Measurements from ENCODE around the gene LRP4. TPM values are rescaled to one million over a fixed set of nuclear protein-coding genes. Genes with fewer than 3 reads are reported as not detected.

LRP4 gene
- total and polyA plus RNA-seq, 2 of the 13 experiments (the other 11 are each of a cell fraction or from before 2014, with no cell fraction given): 4.7 to 13.3 TPM

DNA sequence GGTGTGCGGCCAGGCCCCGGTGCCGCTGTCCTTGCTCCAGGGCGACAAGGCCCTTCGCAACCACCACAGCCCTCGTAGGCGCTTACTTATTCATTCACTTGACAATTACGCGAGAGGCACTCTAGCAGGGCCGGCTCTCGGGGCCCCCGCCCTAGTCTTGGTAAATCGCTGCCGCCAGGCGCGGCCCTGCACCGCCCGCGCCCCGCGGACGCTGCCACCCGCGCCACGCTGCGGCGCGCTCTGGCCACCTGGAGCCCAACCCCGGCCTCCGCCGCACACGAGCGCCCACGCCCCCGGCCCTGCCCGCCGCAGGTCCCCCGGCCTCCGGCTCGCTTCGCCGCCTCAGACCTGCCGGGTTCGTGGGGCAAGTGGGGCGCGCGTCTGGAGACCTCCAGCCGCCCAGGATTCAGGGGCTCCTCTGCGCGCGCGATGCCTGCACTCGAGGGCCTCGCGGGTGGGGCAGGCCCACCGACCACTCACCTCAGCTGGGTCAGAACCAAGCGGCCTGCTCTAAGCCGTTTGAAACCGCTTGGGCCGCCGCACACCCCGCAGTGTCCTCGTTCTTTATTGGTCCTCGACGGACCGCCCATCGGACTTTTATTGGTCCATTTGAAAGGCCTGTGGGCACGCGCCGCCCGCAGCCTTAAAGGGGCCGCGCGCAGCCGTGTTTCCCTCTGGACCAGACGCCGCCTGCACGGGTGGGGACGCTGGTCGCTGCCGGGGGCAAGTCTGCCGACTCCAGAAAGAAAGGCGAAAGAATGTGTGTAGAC, 72.4 kb downstream of the LRP4 start, which contains the start of gene CKAP5 (continued):
- TF ChIP-seq, protein P1, sequence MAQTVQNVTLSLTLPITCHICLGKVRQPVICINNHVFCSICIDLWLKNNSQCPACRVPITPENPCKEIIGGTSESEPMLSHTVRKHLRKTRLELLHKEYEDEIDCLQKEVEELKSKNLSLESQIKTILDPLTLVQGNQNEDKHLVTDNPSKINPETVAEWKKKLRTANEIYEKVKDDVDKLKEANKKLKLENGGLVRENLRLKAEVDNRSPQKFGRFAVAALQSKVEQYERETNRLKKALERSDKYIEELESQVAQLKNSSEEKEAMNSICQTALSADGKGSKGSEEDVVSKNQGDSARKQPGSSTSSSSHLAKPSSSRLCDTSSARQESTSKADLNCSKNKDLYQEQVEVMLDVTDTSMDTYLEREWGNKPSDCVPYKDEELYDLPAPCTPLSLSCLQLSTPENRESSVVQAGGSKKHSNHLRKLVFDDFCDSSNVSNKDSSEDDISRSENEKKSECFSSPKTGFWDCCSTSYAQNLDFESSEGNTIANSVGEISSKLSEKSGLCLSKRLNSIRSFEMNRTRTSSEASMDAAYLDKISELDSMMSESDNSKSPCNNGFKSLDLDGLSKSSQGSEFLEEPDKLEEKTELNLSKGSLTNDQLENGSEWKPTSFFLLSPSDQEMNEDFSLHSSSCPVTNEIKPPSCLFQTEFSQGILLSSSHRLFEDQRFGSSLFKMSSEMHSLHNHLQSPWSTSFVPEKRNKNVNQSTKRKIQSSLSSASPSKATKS (CRISPR knock-in tag; IDR thresholded peaks at IDR 0.05): no peak
- no peak for TF ChIP-seq ZFP1 (CRISPR knock-in tag; IDR thresholded peaks at IDR 0.05)
- peak; percentile 80; the same call in 1 of the 2 replicates for TF ChIP-seq FLYWCH1 (CRISPR knock-in tag; IDR thresholded peaks at IDR 0.05)
- TF ChIP-seq MIXL1 (CRISPR knock-in tag; IDR thresholded peaks at IDR 0.05): peak; percentile 56; the same call in 1 of the 2 replicates
- TF ChIP-seq SMYD3 (CRISPR knock-in tag; IDR thresholded peaks at IDR 0.05): peak; percentile 98
- no peak for TF ChIP-seq AKAP8 (CRISPR knock-in tag; IDR thresholded peaks at IDR 0.05)
- TF ChIP-seq ZBTB21 (CRISPR knock-in tag; IDR thresholded peaks at IDR 0.05): peak; percentile 42; the same call in 1 of the 2 replicates
- no peak for TF ChIP-seq ZNF850 (CRISPR knock-in tag; conservative IDR thresholded peaks at IDR 0.05)
- no peak for TF ChIP-seq HNF4A (CRISPR knock-in tag; IDR thresholded peaks at IDR 0.05)
- TF ChIP-seq ZNF839 (CRISPR knock-in tag; IDR thresholded peaks at IDR 0.05; ENCODE audit: borderline replicate concordance): no peak
- peak; percentile 54; the same call in 1 of the 2 replicates for TF ChIP-seq ZNF431 (CRISPR knock-in tag; IDR thresholded peaks at IDR 0.05; ENCODE audit: borderline replicate concordance, low read depth)
- TF ChIP-seq, protein P2, sequence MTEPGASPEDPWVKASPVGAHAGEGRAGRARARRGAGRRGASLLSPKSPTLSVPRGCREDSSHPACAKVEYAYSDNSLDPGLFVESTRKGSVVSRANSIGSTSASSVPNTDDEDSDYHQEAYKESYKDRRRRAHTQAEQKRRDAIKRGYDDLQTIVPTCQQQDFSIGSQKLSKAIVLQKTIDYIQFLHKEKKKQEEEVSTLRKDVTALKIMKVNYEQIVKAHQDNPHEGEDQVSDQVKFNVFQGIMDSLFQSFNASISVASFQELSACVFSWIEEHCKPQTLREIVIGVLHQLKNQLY (CRISPR knock-in tag; IDR thresholded peaks at IDR 0.05): no peak
- peak; percentile 78; the same call in 1 of the 2 replicates for TF ChIP-seq REPIN1 (CRISPR knock-in tag; IDR thresholded peaks at IDR 0.05; ENCODE audit: borderline replicate concordance, low read depth)
- peak; percentile 60; the same call in 1 of the 2 replicates for TF ChIP-seq ZNF598 (CRISPR knock-in tag; IDR thresholded peaks at IDR 0.05; ENCODE audit: borderline replicate concordance)
- TF ChIP-seq SPEN (CRISPR knock-in tag; IDR thresholded peaks at IDR 0.05; ENCODE audit: low read depth): peak; percentile 80; the same call in 1 of the 2 replicates
- no peak for TF ChIP-seq SSRP1 (CRISPR knock-in tag; IDR thresholded peaks at IDR 0.05)
- peak; percentile 40; the same call in 1 of the 2 replicates for TF ChIP-seq NR2C2 (CRISPR knock-in tag; IDR thresholded peaks at IDR 0.05; ENCODE audit: borderline replicate concordance)
- peak; percentile 86 for TF ChIP-seq KDM5A (IDR thresholded peaks at IDR 0.05; ENCODE audit: borderline replicate concordance, low read length)
- TF ChIP-seq SOX13 (IDR thresholded peaks at IDR 0.05): no peak
- TF ChIP-seq SOX13 (CRISPR knock-in tag; conservative IDR thresholded peaks at IDR 0.05 in 1 of 2, IDR thresholded peaks at IDR 0.05 in 1 of 2): no peak
- no peak for TF ChIP-seq JARID2 (CRISPR knock-in tag; IDR thresholded peaks at IDR 0.05; ENCODE audit: insufficient replicate concordance)
- TF ChIP-seq, protein P3, sequence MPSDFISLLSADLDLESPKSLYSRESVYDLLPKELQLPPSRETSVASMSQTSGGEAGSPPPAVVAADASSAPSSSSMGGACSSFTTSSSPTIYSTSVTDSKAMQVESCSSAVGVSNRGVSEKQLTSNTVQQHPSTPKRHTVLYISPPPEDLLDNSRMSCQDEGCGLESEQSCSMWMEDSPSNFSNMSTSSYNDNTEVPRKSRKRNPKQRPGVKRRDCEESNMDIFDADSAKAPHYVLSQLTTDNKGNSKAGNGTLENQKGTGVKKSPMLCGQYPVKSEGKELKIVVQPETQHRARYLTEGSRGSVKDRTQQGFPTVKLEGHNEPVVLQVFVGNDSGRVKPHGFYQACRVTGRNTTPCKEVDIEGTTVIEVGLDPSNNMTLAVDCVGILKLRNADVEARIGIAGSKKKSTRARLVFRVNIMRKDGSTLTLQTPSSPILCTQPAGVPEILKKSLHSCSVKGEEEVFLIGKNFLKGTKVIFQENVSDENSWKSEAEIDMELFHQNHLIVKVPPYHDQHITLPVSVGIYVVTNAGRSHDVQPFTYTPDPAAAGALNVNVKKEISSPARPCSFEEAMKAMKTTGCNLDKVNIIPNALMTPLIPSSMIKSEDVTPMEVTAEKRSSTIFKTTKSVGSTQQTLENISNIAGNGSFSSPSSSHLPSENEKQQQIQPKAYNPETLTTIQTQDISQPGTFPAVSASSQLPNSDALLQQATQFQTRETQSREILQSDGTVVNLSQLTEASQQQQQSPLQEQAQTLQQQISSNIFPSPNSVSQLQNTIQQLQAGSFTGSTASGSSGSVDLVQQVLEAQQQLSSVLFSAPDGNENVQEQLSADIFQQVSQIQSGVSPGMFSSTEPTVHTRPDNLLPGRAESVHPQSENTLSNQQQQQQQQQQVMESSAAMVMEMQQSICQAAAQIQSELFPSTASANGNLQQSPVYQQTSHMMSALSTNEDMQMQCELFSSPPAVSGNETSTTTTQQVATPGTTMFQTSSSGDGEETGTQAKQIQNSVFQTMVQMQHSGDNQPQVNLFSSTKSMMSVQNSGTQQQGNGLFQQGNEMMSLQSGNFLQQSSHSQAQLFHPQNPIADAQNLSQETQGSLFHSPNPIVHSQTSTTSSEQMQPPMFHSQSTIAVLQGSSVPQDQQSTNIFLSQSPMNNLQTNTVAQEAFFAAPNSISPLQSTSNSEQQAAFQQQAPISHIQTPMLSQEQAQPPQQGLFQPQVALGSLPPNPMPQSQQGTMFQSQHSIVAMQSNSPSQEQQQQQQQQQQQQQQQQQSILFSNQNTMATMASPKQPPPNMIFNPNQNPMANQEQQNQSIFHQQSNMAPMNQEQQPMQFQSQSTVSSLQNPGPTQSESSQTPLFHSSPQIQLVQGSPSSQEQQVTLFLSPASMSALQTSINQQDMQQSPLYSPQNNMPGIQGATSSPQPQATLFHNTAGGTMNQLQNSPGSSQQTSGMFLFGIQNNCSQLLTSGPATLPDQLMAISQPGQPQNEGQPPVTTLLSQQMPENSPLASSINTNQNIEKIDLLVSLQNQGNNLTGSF (CRISPR knock-in tag; IDR thresholded peaks at IDR 0.05): peak; percentile 58; the same call in 1 of the 2 replicates

All from HepG2 (cell line).